Trophoblast cell (in vitro differentiated cells and primary cell): Measurements from ENCODE around the gene SLC12A3.

Experiments
- DNase-seq, 2 donors: peaks; one replicate each; pipeline ENCODE4 v3.0.0-alpha.2; 2016
- H2AFZ ChIP-seq: 2 replicates; pipeline ENCODE4 v1.6.1; 2013; ENCODE audit warnings: low read length, moderate library complexity, mild to moderate bottlenecking; ENCODE audit not compliant: insufficient read depth, poor library complexity
- H2AK5ac ChIP-seq: 2 replicates; pipeline ENCODE4 v1.6.1; 2013; ENCODE audit warnings: mild to moderate bottlenecking, low read length
- H2BK120ac ChIP-seq: 2 replicates; pipeline ENCODE4 v1.6.1; 2013; ENCODE audit warnings: low read length, mild to moderate bottlenecking, moderate library complexity; ENCODE audit not compliant: insufficient read depth, poor library complexity
- H2BK12ac ChIP-seq: 2 replicates; pipeline ENCODE4 v1.6.1; 2013; ENCODE audit warnings: mild to moderate bottlenecking, low read length, moderate library complexity
- H2BK5ac ChIP-seq: 2 replicates; pipeline ENCODE4 v1.6.1; 2013; ENCODE audit warnings: low read length, low read depth, moderate library complexity, mild to moderate bottlenecking; ENCODE audit not compliant: poor library complexity
- H3K14ac ChIP-seq: 2 replicates; pipeline ENCODE4 v1.6.1; 2013; ENCODE audit warnings: mild to moderate bottlenecking, low read length
- H3K18ac ChIP-seq: 2 replicates; pipeline ENCODE4 v1.6.1; 2013; ENCODE audit warnings: mild to moderate bottlenecking, low read length
- H3K23ac ChIP-seq: 2 replicates; pipeline ENCODE4 v1.6.1; 2013; ENCODE audit warnings: low read length
- H3K27ac ChIP-seq: 2 replicates; pipeline ENCODE4 v1.5.1; 2013; ENCODE audit warnings: low read depth, mild to moderate bottlenecking, inconsistent platforms, low read length, moderate library complexity
- H3K27me3 ChIP-seq: 2 replicates; pipeline ENCODE4 v1.6.1; 2013; ENCODE audit warnings: inconsistent platforms, mild to moderate bottlenecking, low read length, moderate library complexity; ENCODE audit not compliant: insufficient read depth
- H3K36me3 ChIP-seq, 2 experiments: 1 replicate in 1 of 2; 2 replicates in 1 of 2; pipeline ENCODE4 v1.6.1; 2013; ENCODE audit warnings: low read length in 2 of 2, mild to moderate bottlenecking in 2 of 2, moderate library complexity in 1 of 2; ENCODE audit not compliant: insufficient read depth in 2 of 2, control insufficient read depth in 1 of 2
- H3K4ac ChIP-seq: 2 replicates; pipeline ENCODE4 v1.6.1; 2013; ENCODE audit warnings: low read depth, mild to moderate bottlenecking, low read length, moderate library complexity
- H3K4me1 ChIP-seq, 2 experiments: 1 replicate in 1 of 2; 2 replicates in 1 of 2; pipeline ENCODE4 v1.6.1; 2013; ENCODE audit warnings: low read length in 2 of 2, mild to moderate bottlenecking in 2 of 2, moderate library complexity in 1 of 2; ENCODE audit not compliant: insufficient read depth in 2 of 2, control insufficient read depth in 1 of 2
- H3K4me2 ChIP-seq: 2 replicates; pipeline ENCODE4 v1.6.1; 2013; ENCODE audit warnings: inconsistent platforms, mild to moderate bottlenecking, low read length, moderate library complexity
- H3K4me3 ChIP-seq: 2 replicates; pipeline ENCODE4 v1.5.1; 2013; ENCODE audit warnings: mild to moderate bottlenecking, low read depth, low read length, inconsistent platforms
- H3K79me1 ChIP-seq: one replicate; pipeline ENCODE4 v1.6.1; 2013; ENCODE audit warnings: low read length
- H3K79me2 ChIP-seq: 2 replicates; pipeline ENCODE4 v1.6.1; 2013; ENCODE audit warnings: low read length, mild to moderate bottlenecking; ENCODE audit not compliant: control insufficient read depth, insufficient read depth, poor library complexity
- H3K9ac ChIP-seq: 2 replicates; pipeline ENCODE4 v1.6.1; 2013; ENCODE audit warnings: mild to moderate bottlenecking, low read length
- H3K9me3 ChIP-seq: 2 replicates; pipeline ENCODE4 v1.6.1; 2013; ENCODE audit warnings: low read depth, mild to moderate bottlenecking, control low read depth, inconsistent platforms, low read length; ENCODE audit not compliant: insufficient read depth
- H4K12ac ChIP-seq: 2 replicates; pipeline ENCODE4 v1.6.1; 2013; ENCODE audit warnings: low read depth, mild to moderate bottlenecking, low read length, moderate library complexity
- H4K8ac ChIP-seq: 2 replicates; pipeline ENCODE4 v1.6.1; 2013; ENCODE audit warnings: low read depth, mild to moderate bottlenecking, low read length, moderate library complexity
- H4K91ac ChIP-seq: one replicate; pipeline ENCODE4 v1.6.1; 2013; ENCODE audit warnings: low read depth, mild to moderate bottlenecking, low read length, moderate library complexity
- WGBS: extraction: QIAGEN DNeasy Blood & Tissue Kit; methylation state at CpG from one replicate; pipeline ENCODE4 v1.1.7; 2013; ENCODE audit warnings: missing lambda C conversion rate; ENCODE audit not compliant: insufficient read length, insufficient coverage; ENCODE audit errors: extremely low coverage; 5-methylcytosine and 5-hydroxymethylcytosine counted together

The SLC12A3 gene

DNA sequence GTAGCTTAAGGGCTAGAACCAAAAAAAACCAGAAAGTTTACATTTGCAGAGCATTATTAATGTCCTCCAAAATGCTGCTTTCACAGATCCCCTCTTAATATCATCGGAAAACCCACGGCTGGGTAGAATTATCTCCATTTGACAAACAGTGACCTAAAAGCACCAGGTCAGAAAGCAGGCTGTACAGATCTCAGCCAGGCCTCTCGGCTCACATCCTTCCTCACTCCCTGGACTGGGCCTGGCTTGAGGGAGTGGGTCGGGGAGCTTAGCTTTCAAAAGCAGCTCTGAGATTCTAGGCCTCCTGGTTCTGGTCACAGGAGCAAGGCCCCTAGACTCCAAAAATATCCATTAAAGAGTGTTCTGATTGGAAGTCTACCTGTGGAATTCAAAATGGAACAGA is 9.1 kb upstream of the SLC12A3 start:
- Histone ChIP-seq H2BK120ac (no peak overlapping the region), H3K27ac (no peak overlapping the region), H3K23ac (no peak overlapping the region), H4K12ac (no peak overlapping the region), H2BK12ac (no peak overlapping the region), H3K4me1 (peaks cover 9 to 14% of the 10 kb centered on the region in 2 experiments), H3K27me3 (no peaks in the 10 kb centered on the region), H3K36me3 (no peaks in the 10 kb centered on the region), H2AK5ac (no peak overlapping the region), H2BK5ac (no peak overlapping the region), H3K14ac (no peak overlapping the region), H3K18ac (no peak overlapping the region), H4K8ac (no peak overlapping the region), H3K9ac (no peak overlapping the region), H3K79me2 (no peaks in the 10 kb centered on the region), H3K9me3 (no peaks in the 10 kb centered on the region), H3K4me3 (no peak overlapping the region), H3K4me2 (no peak overlapping the region), H2AFZ (no peak overlapping the region), H4K91ac (no peak overlapping the region), H3K4ac (no peak overlapping the region), H3K79me1 (peaks cover 1% of the 10 kb centered on the region)
- no peak for DNase-seq
- no CpG with 5 or more reads among the region's 4 CpGs for WGBS

DNA sequence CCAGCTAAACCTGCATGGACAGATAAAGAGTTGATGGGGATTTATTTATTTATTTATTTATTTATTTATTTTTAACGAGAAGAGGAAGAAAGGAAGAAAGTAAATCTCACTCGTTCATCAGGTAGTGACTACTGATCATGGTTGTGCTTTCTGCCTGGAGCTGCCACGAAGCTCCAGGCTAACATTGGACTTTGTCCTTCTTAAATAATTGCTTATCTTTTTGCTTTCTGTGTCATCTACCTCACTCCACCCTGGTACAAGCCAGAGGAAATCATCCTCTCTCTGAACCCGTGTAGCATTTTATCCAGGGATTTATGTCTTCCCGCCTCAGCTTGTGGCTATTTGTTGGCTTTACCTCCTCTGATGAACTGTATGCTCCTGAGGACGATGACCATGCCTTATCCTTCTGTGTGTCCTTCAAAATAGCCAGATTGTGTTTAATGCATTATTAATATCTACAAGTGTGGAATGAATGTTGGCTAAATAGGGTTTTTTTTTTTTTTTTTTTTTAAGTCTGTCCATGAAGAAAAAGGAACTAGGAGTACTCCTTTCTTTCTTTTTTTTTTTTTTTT is 8.0 kb upstream of the SLC12A3 start:
- no peak overlapping the region for H2AK5ac ChIP-seq
- H3K23ac ChIP-seq: no peak overlapping the region
- no CpG with 5 or more reads among the region's 6 CpGs for WGBS

DNA sequence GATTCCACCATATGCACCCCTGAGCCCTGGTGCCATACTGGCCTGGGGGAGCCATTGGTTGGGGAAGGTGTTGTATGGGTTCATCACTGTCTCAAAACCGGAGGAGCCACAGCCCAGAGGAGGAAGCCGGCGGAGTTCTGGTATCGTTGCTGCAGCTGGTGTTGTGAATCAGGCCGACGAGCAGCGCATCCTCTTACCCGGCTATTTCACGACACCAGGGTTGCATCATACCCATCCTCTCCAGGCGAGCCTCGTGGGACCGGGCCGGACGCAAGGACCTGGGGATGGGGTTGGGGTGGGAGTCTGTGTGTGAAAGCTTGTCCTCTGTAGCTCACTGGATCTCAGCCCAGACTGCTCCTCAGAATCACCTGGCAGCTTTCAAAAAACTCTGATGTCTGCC is 6.6 kb upstream of the SLC12A3 start:
- no peak overlapping the region for H2AK5ac ChIP-seq
- H4K91ac ChIP-seq: no peak overlapping the region
- H3K27ac ChIP-seq: no peak overlapping the region
- no peak overlapping the region for H4K12ac ChIP-seq
- H3K9ac ChIP-seq: no peak overlapping the region
- H2BK12ac ChIP-seq: no peak overlapping the region
- no peak overlapping the region for H4K8ac ChIP-seq
- H3K9me3 ChIP-seq: no peaks in the 10 kb centered on the region
- no peak for DNase-seq
- H3K79me2 ChIP-seq: no peaks in the 10 kb centered on the region
- no peaks in the 10 kb centered on the region for H3K36me3 ChIP-seq
- H3K79me1 ChIP-seq: peaks cover 4% of the 10 kb centered on the region
- H3K4me1 ChIP-seq: peaks cover 7 to 12% of the 10 kb centered on the region in 2 experiments
- no peak overlapping the region for H2BK5ac ChIP-seq
- no peaks in the 10 kb centered on the region for H3K27me3 ChIP-seq
- H3K18ac ChIP-seq: no peak overlapping the region
- H3K14ac ChIP-seq: no peak overlapping the region
- H2AFZ ChIP-seq: no peak overlapping the region
- peak overlapping the region; percentile 31 for H3K4me3 ChIP-seq
- H3K4me2 ChIP-seq: no peak overlapping the region
- no CpG with 5 or more reads among the region's 14 CpGs for WGBS
- no peak overlapping the region for H3K4ac ChIP-seq
- H3K23ac ChIP-seq: no peak overlapping the region
- H2BK120ac ChIP-seq: no peak overlapping the region

More for the DNA sequence above, 8.0 kb upstream of the SLC12A3 start:
- H3K79me1 ChIP-seq: peaks cover 4% of the 10 kb centered on the region
- H3K27ac ChIP-seq: no peak overlapping the region
- H3K36me3 ChIP-seq: no peaks in the 10 kb centered on the region
- H3K4me3 ChIP-seq: no peak overlapping the region
- H2BK12ac ChIP-seq: no peak overlapping the region
- no peaks in the 10 kb centered on the region for H3K79me2 ChIP-seq
- H2AFZ ChIP-seq: no peak overlapping the region
- no peak overlapping the region for H4K12ac ChIP-seq
- no peak overlapping the region for H2BK120ac ChIP-seq
- H3K4me2 ChIP-seq: no peak overlapping the region
- H3K9me3 ChIP-seq: no peaks in the 10 kb centered on the region
- H3K4ac ChIP-seq: no peak overlapping the region
- no peak overlapping the region for H3K9ac ChIP-seq
- no peak overlapping the region for H4K8ac ChIP-seq
- H3K18ac ChIP-seq: no peak overlapping the region
- peaks cover 9 to 16% of the 10 kb centered on the region in 2 experiments for H3K4me1 ChIP-seq
- H2BK5ac ChIP-seq: no peak overlapping the region
- no peak overlapping the region for H4K91ac ChIP-seq
- no peak for DNase-seq
- no peaks in the 10 kb centered on the region for H3K27me3 ChIP-seq
- H3K14ac ChIP-seq: no peak overlapping the region

DNA sequence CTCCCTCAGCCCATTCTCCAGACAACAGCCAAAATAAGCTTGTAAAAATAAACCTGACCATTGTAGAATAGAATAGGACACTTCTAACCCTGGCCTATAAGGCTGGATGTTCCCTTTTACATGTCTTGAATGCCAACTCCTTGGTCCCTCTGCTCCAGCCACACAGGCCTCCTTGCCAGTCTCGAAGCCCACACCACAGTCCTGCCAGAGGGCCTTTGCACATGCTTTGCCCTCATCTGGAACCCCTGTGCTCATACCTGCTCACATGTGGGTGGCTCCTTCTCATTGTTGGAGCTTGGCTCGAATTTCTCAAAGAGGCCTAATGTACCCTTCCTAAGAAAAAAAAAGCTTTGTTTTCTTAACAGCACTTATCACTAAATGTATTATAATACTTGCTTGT is 5.4 kb upstream of the SLC12A3 start:
- Histone ChIP-seq H3K4ac (no peak overlapping the region), H3K79me1 (peaks cover 4% of the 10 kb centered on the region), H3K9ac (no peak overlapping the region), H3K18ac (no peak overlapping the region), H3K4me1 (peaks cover 7 to 12% of the 10 kb centered on the region in 2 experiments), H3K27ac (no peak overlapping the region), H2AK5ac (no peak overlapping the region), H3K79me2 (no peaks in the 10 kb centered on the region), H3K23ac (no peak overlapping the region), H2BK12ac (no peak overlapping the region), H2BK120ac (no peak overlapping the region), H2BK5ac (no peak overlapping the region), H4K91ac (no peak overlapping the region), H4K12ac (no peak overlapping the region), H3K36me3 (no peaks in the 10 kb centered on the region), H3K9me3 (no peaks in the 10 kb centered on the region), H4K8ac (no peak overlapping the region), H2AFZ (no peak overlapping the region), H3K27me3 (no peaks in the 10 kb centered on the region), H3K14ac (no peak overlapping the region), H3K4me3 (no peak overlapping the region), H3K4me2 (no peak overlapping the region)
- no CpG with 5 or more reads among the region's 2 CpGs for WGBS
- DNase-seq: peak in 1 of 2 donors; percentile 35
